MCF 10A (cell line): Measurements from ENCODE around the gene TYMS. TPM values are rescaled to one million over a fixed set of nuclear protein-coding genes. Genes with fewer than 3 reads are reported as not detected.

ENCODE experiments used
- BruUV-seq: library from RNA; stranded (reverse); fragments of 400-500 nt; replicated peaks from 2 replicates; lab custom pipeline; 2021; lab: Mats Ljungman, UMichigan
- CTCF ChIA-PET: fragments of 300-600 bp; sonication (Branson Sonifier 250); formaldehyde crosslinking; extraction: SDS; loops from one replicate; lab custom pipeline; 2021; ENCODE audit warnings: antibody characterized with exemption, inconsistent platforms; lab: Yijun Ruan, JAX
- POLR2A ChIA-PET: fragments of 300-600, 350-650 bp; sonication (Branson Sonifier 250); formaldehyde crosslinking; extraction: SDS; loops from one replicate; lab custom pipeline; 2020; ENCODE audit warnings: antibody characterized with exemption, inconsistent platforms; lab: Yijun Ruan, JAX
- DNase-seq: peaks from one replicate; pipeline ENCODE4 v3.0.0-alpha.2; 2018; ENCODE audit not compliant: unreplicated experiment
- H3K27ac Mint-ChIP-seq: one replicate; pipeline ENCODE4 v1.8.0; 2022; ENCODE audit warnings: mild to moderate bottlenecking, low read depth, mixed read lengths; ENCODE audit not compliant: unreplicated experiment
- H3K27me3 Mint-ChIP-seq: one replicate; pipeline ENCODE4 v1.8.0; 2022; ENCODE audit warnings: mixed read lengths; ENCODE audit not compliant: insufficient read depth, unreplicated experiment
- H3K36me3 Mint-ChIP-seq: one replicate; pipeline ENCODE4 v1.8.0; 2022; ENCODE audit warnings: mild to moderate bottlenecking, moderate library complexity, mixed read lengths; ENCODE audit not compliant: insufficient read depth, unreplicated experiment
- H3K4me1 Mint-ChIP-seq: one replicate; pipeline ENCODE4 v1.8.0; 2022; ENCODE audit warnings: mixed read lengths; ENCODE audit not compliant: insufficient read depth, unreplicated experiment
- H3K4me3 Mint-ChIP-seq: one replicate; pipeline ENCODE4 v1.8.0; 2022; ENCODE audit warnings: mild to moderate bottlenecking, moderate library complexity, mixed read lengths; ENCODE audit not compliant: unreplicated experiment
- H3K9me3 Mint-ChIP-seq: one replicate; pipeline ENCODE4 v1.8.0; 2022; ENCODE audit warnings: mixed read lengths; ENCODE audit not compliant: unreplicated experiment
- CTCF ChIP-seq: fragments of 200-600 bp; IDR thresholded peaks from one replicate; pipeline ENCODE4 v1.8.0; 2022; ENCODE audit warnings: antibody characterized with exemption, mild to moderate bottlenecking; ENCODE audit not compliant: unreplicated experiment
- intact Hi-C: fragments of 100-400 bp; cut with micrococcal nuclease; formaldehyde crosslinking; loops from 2 replicates; pipeline ENCODE4 v1.14.1; 2022
- total RNA-seq: library from RNA; stranded (reverse); gene quantifications from 2 replicates; pipeline ENCODE4 v1.2.3, GENCODE V29; 2022

The TYMS gene
- total RNA-seq, 1 experiment from 2014 or later = 57.0 TPM

GRCh38 chr18:676069-676468 is 18.6 kb downstream of the TYMS start:
- no peak for DNase-seq
- CTCF ChIA-PET = interaction anchor here (1.2 kb wide), 1 partner anchor 164 kb away, joined by 4 read pairs; no protein-coding TSS in a partner anchor
- no peak overlapping the region for H3K27ac Mint-ChIP-seq
- H3K36me3 Mint-ChIP-seq = peaks cover 92% of the 10 kb centered on the region
- H3K27me3 Mint-ChIP-seq = no peaks in the 10 kb centered on the region
- no peaks in the 10 kb centered on the region for H3K9me3 Mint-ChIP-seq
- no peak overlapping the region for H3K4me3 Mint-ChIP-seq
- BruUV-seq = no TSS peak
- no peak for TF ChIP-seq CTCF
- POLR2A ChIA-PET = interaction anchor here (1.4 kb wide), 1 partner anchor 18 kb away, joined by 6 read pairs; no protein-coding TSS in a partner anchor
- no peaks in the 10 kb centered on the region for H3K4me1 Mint-ChIP-seq
- intact Hi-C loops = no loop called here

GRCh38 chr18:676736-677135 is 19.3 kb downstream of the TYMS start:
- ChIA-PET CTCF (interaction anchor here (0.9 to 2.9 kb wide), 3 partner anchors 52 to 154 kb away, joined by 3 to 10 read pairs (median 3); no protein-coding TSS in a partner anchor), POLR2A (interaction anchor here (0.8 kb wide), 1 partner anchor 500 kb away, joined by 3 read pairs; no protein-coding TSS in a partner anchor)
- Mint-ChIP-seq H3K27ac (no peak overlapping the region), H3K4me3 (no peak overlapping the region), H3K27me3 (no peaks in the 10 kb centered on the region), H3K36me3 (peaks cover 92% of the 10 kb centered on the region), H3K4me1 (no peaks in the 10 kb centered on the region), H3K9me3 (no peaks in the 10 kb centered on the region)
- intact Hi-C loops = no loop called here
- no TSS peak for BruUV-seq
- TF ChIP-seq CTCF = no peak
- DNase-seq = no peak

GRCh38 chr18:677145-677544 is 19.7 kb downstream of the TYMS start:
- no peak for DNase-seq

GRCh38 chr18:677951-678381 is 20.5 kb downstream of the TYMS start:
- H3K4me1 Mint-ChIP-seq = no peaks in the 10 kb centered on the region
- TF ChIP-seq CTCF = no peak
- DNase-seq = no peak
- ChIA-PET CTCF (interaction anchor here (0.5 to 2.9 kb wide), 5 partner anchors 9 to 153 kb away, joined by 3 to 10 read pairs (median 3); no protein-coding TSS in a partner anchor), POLR2A (interaction anchor here (1.3 kb wide), 1 partner anchor 12 kb away, joined by 3 read pairs; no protein-coding TSS in a partner anchor)
- no peaks in the 10 kb centered on the region for H3K9me3 Mint-ChIP-seq
- no TSS peak for BruUV-seq
- H3K4me3 Mint-ChIP-seq = no peak overlapping the region
- H3K27me3 Mint-ChIP-seq = no peaks in the 10 kb centered on the region
- H3K27ac Mint-ChIP-seq = no peak overlapping the region
- H3K36me3 Mint-ChIP-seq = peaks cover 92% of the 10 kb centered on the region
- intact Hi-C loops = no loop called here

More at GRCh38 chr18:677145-677544, 19.7 kb downstream of the TYMS start:
- CTCF ChIA-PET = interaction anchor here (0.5 to 2.9 kb wide), 5 partner anchors 8 to 154 kb away, joined by 3 to 10 read pairs (median 3); no protein-coding TSS in a partner anchor
- Mint-ChIP-seq H3K9me3 (no peaks in the 10 kb centered on the region), H3K4me3 (no peak overlapping the region), H3K27ac (no peak overlapping the region), H3K4me1 (no peaks in the 10 kb centered on the region), H3K36me3 (peaks cover 92% of the 10 kb centered on the region), H3K27me3 (no peaks in the 10 kb centered on the region)
- BruUV-seq = no TSS peak
- POLR2A ChIA-PET = interaction anchor here (0.8 to 1.3 kb wide), 2 partner anchors 13 to 501 kb away, joined by 3 read pairs; no protein-coding TSS in a partner anchor
- intact Hi-C loops = no loop called here
- TF ChIP-seq CTCF = no peak
